Right cardiac atrium (tissue), 5 donors: Measurements from ENCODE around the gene CGB1. TPM values are rescaled to one million over a fixed set of nuclear protein-coding genes. Genes with fewer than 3 reads are reported as not detected.

ENCODE experiments used
- ATAC-seq, 2 donors: fragments of 200-7000 bp; cut with Tn5 transposase; one replicate each; pipeline versions ENCODE4 v1.8.0 to v1.9.1; 2020; ENCODE audit warnings: moderate library complexity in 2 of 2, mild to moderate bottlenecking in 1 of 2
- DNase-seq, 3 donors: peaks; one replicate each; pipeline ENCODE4 v3.0.0-alpha.2; 2020
- H3K27ac ChIP-seq: one replicate; pipeline ENCODE4 v1.5.1; 2013; ENCODE audit warnings: mild to moderate bottlenecking, low read length, control low read depth, moderate library complexity
- H3K27me3 ChIP-seq: one replicate; pipeline ENCODE4 v1.6.1; 2013; ENCODE audit not compliant: control insufficient read depth, insufficient read depth
- H3K4me1 ChIP-seq: one replicate; pipeline ENCODE4 v1.6.1; 2013; ENCODE audit warnings: low read length; ENCODE audit not compliant: control insufficient read depth, insufficient read depth
- H3K4me3 ChIP-seq: one replicate; pipeline ENCODE4 v1.5.1; 2013; ENCODE audit warnings: low read length, control low read depth
- H3K9me3 ChIP-seq: one replicate; pipeline ENCODE4 v1.6.1; 2013; ENCODE audit warnings: low read length; ENCODE audit not compliant: control insufficient read depth
- WGBS: extraction: QIAGEN DNeasy Blood & Tissue Kit; methylation state at CpG from one replicate; pipeline ENCODE4 v1.1.7; 2013; 5-methylcytosine and 5-hydroxymethylcytosine counted together
- intact Hi-C, 4 donors: fragments of 100-400 bp; cut with DNase I; formaldehyde crosslinking; loops; one replicate each; pipeline versions ENCODE4 v1.11.0 to v1.14.0; 2022 to 2023
- polyA plus RNA-seq: library from polyadenylated mRNA; stranded (reverse); fragments of 200-250 nt; gene quantifications from one replicate; pipeline ENCODE4 v1.2.3, GENCODE V29; 2013
- total RNA-seq, 4 donors: library from RNA; stranded (reverse); fragmentation: NEBNext Ultra II Directional; extraction: Animal tissue kit (Norgen Biotek cat#: 25700); gene quantifications; one replicate each; pipeline ENCODE4 v1.2.1, GENCODE V29; 2021
- donor health status: healthy with polysubstance abuse.
- donor health status: DM: no; HTN: yes; CAD: no.
- donor health status: DM: no; HTN: no; CAD: no.
- donor health status: DM: no; HTN: yes; CAD: no; lungs with severe emphysema.
- donor health status: DM: yes; HTN: yes; CAD: no.

Gene CGB1
- total and polyA plus RNA-seq, 5 donors = not detected

DNA sequence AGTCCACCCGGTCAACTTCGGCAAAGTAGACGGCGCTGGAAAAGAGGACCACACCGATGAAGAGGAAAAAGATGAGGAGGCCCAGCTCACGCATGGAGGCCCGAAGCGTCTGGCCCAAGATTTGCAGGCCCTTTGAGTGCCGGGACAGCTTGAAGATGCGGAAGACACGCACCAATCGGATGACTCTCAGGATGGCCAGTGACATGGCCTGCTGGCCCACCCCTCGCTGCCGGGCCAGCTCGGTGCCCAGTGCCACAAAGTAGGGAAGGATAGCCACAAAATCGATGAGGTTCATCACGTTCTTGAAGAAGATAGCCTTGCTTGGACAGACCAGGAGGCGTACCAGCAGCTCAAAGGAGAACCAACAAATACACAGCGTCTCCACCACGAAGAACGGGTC, 33.7 kb upstream of the CGB1 start:
- intact Hi-C loops = no loop called here

DNA sequence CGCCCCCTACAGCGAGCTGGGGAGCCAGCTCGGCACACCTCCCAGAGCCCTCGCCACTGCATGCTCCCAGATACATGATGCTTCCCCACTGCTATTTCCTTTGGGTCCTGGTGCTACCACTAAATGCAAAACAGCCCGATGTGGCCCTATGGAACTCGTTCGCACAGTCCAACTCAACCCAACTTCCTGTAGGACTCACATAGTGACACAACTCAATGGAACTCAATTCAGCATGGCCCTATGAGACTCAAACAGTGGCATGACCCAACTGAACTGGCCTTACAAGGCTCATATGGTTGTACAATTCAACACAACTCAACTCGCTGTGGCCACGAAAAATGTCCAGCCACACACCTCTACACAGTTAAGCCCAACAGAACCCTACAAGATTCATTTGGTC, 32.3 kb upstream of the CGB1 start:
- no peaks in the 10 kb centered on the region for H3K27me3 ChIP-seq
- intact Hi-C loops = no loop called here

More for the DNA sequence above, 33.7 kb upstream of the CGB1 start:
- H3K27ac ChIP-seq = no peak overlapping the region
- DNase-seq = no peak
- no peaks in the 10 kb centered on the region for H3K27me3 ChIP-seq
- no peak for ATAC-seq
- H3K9me3 ChIP-seq = no peaks in the 10 kb centered on the region
- peaks cover 2% of the 10 kb centered on the region for H3K4me1 ChIP-seq
- 96% methylated on average over 21 of the region's 21 CpGs for WGBS
- H3K4me3 ChIP-seq = no peak overlapping the region

DNA sequence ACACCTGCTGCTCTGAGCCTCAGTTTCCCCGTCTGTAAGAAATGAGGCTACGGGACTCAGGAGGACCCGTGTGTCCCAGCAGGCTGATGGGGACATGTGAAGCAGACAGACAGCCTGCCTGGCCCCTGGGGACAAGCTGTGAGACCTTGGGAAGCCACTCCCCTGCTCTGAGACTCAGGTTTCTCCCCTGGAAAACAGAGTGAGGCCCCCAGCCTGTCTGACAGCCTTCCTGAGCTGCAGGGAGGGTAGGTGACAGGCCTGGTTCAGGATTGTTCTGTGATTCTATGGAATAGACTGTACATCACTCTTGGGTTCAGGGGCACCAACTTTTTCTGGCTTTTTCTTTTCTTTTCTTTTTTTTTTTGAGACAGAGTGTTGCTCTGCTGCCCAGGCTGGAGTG, 30.9 kb upstream of the CGB1 start:
- WGBS = 56% methylated on average over 3 of the region's 3 CpGs
- H3K4me1 ChIP-seq = no peaks in the 10 kb centered on the region
- DNase-seq = no peak
- no peaks in the 10 kb centered on the region for H3K27me3 ChIP-seq
- intact Hi-C loops = no loop called here
- H3K27ac ChIP-seq = no peak overlapping the region
- no peak for ATAC-seq
- H3K4me3 ChIP-seq = no peak overlapping the region
- H3K9me3 ChIP-seq = no peaks in the 10 kb centered on the region

More for the DNA sequence above, 32.3 kb upstream of the CGB1 start:
- DNase-seq (no peak), ATAC-seq (no peak)
- WGBS = 90% methylated on average over 9 of the region's 9 CpGs
- peaks cover 2% of the 10 kb centered on the region for H3K4me1 ChIP-seq
- no peak overlapping the region for H3K27ac ChIP-seq
- no peaks in the 10 kb centered on the region for H3K9me3 ChIP-seq
- H3K4me3 ChIP-seq = no peak overlapping the region

DNA sequence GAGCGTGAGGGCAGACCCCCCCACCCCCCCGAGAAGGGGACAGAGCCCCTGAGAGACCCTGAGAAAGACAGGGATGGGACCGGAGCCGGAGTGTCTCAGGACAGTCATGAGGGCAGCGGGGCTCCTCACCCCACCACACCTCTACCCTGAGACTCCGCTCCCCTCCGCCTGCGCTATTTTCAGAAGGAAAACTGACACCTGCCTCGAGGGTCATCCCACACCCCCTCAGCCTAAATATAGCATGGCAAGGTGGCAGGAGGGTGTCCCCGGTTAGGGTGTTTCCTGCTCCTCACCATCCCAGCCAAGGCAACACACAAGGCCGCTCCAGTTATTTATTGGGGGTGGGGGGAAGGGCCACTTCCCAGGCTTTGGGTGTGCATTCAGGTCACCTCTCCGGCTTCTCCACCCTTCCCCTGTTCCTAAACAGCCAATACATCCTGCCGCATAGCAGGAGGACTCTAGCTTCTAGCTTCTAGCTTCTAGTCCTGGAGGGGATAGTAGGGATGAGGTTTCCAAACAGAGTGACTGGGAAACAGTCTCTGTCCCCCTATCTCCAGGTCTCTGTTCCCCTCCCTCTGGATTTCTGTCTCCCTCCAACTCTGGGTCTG, 29.3 kb upstream of the CGB1 start:
- H3K4me3 ChIP-seq = no peak overlapping the region
- no peaks in the 10 kb centered on the region for H3K9me3 ChIP-seq
- no peaks in the 10 kb centered on the region for H3K27me3 ChIP-seq
- no peaks in the 10 kb centered on the region for H3K4me1 ChIP-seq
- H3K27ac ChIP-seq = no peak overlapping the region
- DNase-seq (no peak), ATAC-seq (peak; percentile 28 to 59)
- intact Hi-C loops = no loop called here
- 31% methylated on average over 12 of the region's 13 CpGs for WGBS

- WGBS = 3% methylated on average over 53 of the region's 53 CpGs
- peak within 1 kb of the TSS; percentile 40 for H3K4me3 ChIP-seq
- ATAC-seq (peak; percentile 47 to 56), DNase-seq (peak; percentile 28 to 75 (median 64))
- no peaks in the 10 kb centered on the region for H3K9me3 ChIP-seq
- intact Hi-C loops = no loop called here
- H3K27ac ChIP-seq = peak within 1 kb of the TSS; percentile 43
- H3K4me1 ChIP-seq = no peaks in the 10 kb centered on the region
- H3K27me3 ChIP-seq = no peaks in the 10 kb centered on the region
Measured at GRCh38 chr19:49064768-49065611, 28.3 kb upstream of the CGB1 start, which contains the start of gene NTF4. NTF4 (minus strand) TSS chr19:49064818; CDS start chr19:49061997, 2,821 bp downstream.

- intact Hi-C loops = no loop called here
- H3K4me1 ChIP-seq = no peaks in the 10 kb centered on the region
- ATAC-seq (peak in 1 of 2 donors; percentile 6), DNase-seq (no peak)
- WGBS = 55% methylated on average over 10 of the region's 10 CpGs
- H3K4me3 ChIP-seq = no peak overlapping the region
- no peaks in the 10 kb centered on the region for H3K27me3 ChIP-seq
- H3K27ac ChIP-seq = no peak overlapping the region
- no peaks in the 10 kb centered on the region for H3K9me3 ChIP-seq
Measured at GRCh38 chr19:49064029-49064629, 27.4 kb upstream of the CGB1 start.

DNA sequence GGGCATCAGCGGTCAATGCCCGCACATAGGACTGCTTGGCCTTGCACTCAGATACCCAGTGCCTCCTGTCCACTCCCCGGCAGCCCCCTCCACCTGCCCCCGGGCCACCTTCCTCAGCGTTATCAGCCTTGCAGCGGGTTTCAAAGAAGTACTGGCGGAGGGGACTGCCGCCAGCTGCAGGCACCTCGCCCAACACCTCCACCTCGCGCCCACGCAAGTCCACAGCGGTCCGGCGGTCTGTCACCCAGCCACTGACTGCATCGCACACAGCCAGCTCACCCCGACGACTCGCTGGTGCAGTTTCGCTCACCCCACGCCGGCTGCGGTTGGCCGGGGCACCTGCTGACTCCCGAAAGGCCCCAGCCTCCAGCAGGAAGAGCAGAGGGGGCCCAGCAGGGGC, 24.8 kb upstream of the CGB1 start:
- H3K9me3 ChIP-seq = no peaks in the 10 kb centered on the region
- ATAC-seq (no peak), DNase-seq (no peak)
- no peaks in the 10 kb centered on the region for H3K4me1 ChIP-seq
- intact Hi-C loops = no loop called here
- WGBS = 72% methylated on average over 25 of the region's 25 CpGs
- H3K4me3 ChIP-seq = no peak overlapping the region
- H3K27ac ChIP-seq = no peak overlapping the region
- H3K27me3 ChIP-seq = no peaks in the 10 kb centered on the region

- ATAC-seq = no peak
- no peaks in the 10 kb centered on the region for H3K27me3 ChIP-seq
- WGBS = 96% methylated on average over 2 of the region's 2 CpGs
Measured at GRCh38 chr19:49061000-49061399, 24.3 kb upstream of the CGB1 start.

GRCh38 chr19:49059053-49059452, 22.4 kb upstream of the CGB1 start:
- Histone ChIP-seq H3K27me3 (no peaks in the 10 kb centered on the region), H3K9me3 (no peaks in the 10 kb centered on the region), H3K4me3 (no peak overlapping the region), H3K27ac (no peak overlapping the region), H3K4me1 (no peaks in the 10 kb centered on the region)
- 56% methylated on average over 9 of the region's 9 CpGs for WGBS
- no peak for ATAC-seq
- DNase-seq = no peak
- intact Hi-C loops = no loop called here

More at GRCh38 chr19:49061000-49061399, 24.3 kb upstream of the CGB1 start:
- intact Hi-C loops = no loop called here
- H3K4me3 ChIP-seq = no peak overlapping the region
- DNase-seq = no peak
- H3K9me3 ChIP-seq = no peaks in the 10 kb centered on the region
- H3K4me1 ChIP-seq = no peaks in the 10 kb centered on the region
- no peak overlapping the region for H3K27ac ChIP-seq

- Histone ChIP-seq H3K27me3 (no peaks in the 10 kb centered on the region), H3K27ac (no peak overlapping the region), H3K9me3 (no peaks in the 10 kb centered on the region), H3K4me3 (no peak overlapping the region), H3K4me1 (no peaks in the 10 kb centered on the region)
- DNase-seq (no peak), ATAC-seq (no peak)
- WGBS = 51% methylated on average over 10 of the region's 10 CpGs
- intact Hi-C loops = no loop called here
Measured at GRCh38 chr19:49058562-49058961, 21.9 kb upstream of the CGB1 start.

GRCh38 chr19:49057636-49058234, 21.0 kb upstream of the CGB1 start, which contains the start of gene CGB7:
CGB7 (minus strand) TSS chr19:49057749; CDS start chr19:49055375, 2,374 bp downstream.
- H3K4me1 ChIP-seq = no peaks in the 10 kb centered on the region
- DNase-seq = peak; percentile 79 to 90 (median 90)
- H3K27me3 ChIP-seq = no peaks in the 10 kb centered on the region
- intact Hi-C loops = no loop called here
- 4% methylated on average over 38 of the region's 38 CpGs for WGBS
- peak within 1 kb of the TSS; percentile 49 for H3K4me3 ChIP-seq
- H3K27ac ChIP-seq = no peak within 1 kb of the TSS
- no peaks in the 10 kb centered on the region for H3K9me3 ChIP-seq
- ATAC-seq = peak; percentile 80 to 87
